Measurements from ENCODE around the gene FOXD4L6. TPM values are rescaled to one million over a fixed set of nuclear protein-coding genes. Genes with fewer than 3 reads are reported as not detected.
"Not testable (repeated sequence)": the region's sequence is repeated elsewhere in the genome, so short reads cannot be mapped to it uniquely, and the experiment has no call there.

Gene FOXD4L6
- total RNA-seq, 2 experiments from 2014 or later, result 0.29 TPM; not detected in 1

DNA sequence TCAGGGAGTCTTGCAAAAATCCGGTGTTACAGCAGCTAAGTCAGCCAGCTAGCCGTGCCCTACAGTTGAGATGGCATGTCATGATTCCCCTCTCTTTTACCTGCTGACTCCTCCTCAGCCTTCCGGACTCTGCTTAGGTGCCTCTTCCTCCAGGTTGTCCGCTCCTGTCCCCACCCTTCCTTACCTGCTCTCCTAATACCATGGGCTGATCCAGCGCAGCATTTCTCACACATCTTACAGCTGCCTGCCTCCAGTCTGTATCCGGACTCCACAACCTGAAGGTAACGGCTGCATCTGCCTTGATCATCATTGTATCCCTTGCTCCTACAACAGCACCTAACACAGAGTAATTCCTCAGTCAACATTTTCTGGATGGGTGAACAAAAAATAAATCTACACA lies 9.2 kb downstream of the FOXD4L6 start:
- H4K20me1 ChIP-seq (ENCODE audit: insufficient read depth, low read length); H3K27ac ChIP-seq (ENCODE audit: low read depth, low read length, poor library complexity, severe bottlenecking); intact Hi-C loops (cut with micrococcal nuclease; ENCODE audit: unreplicated experiment); H3K9me3 ChIP-seq (ENCODE audit: low read length); H3K36me3 ChIP-seq (ENCODE audit: insufficient read depth, low read length); H2AFZ ChIP-seq (ENCODE audit: low read length); BruUV-seq (replicated peaks); H3K9me2 ChIP-seq (ENCODE audit: insufficient read depth, low read length); H3K4me1 ChIP-seq (ENCODE audit: insufficient read depth, low read length, poor library complexity, severe bottlenecking); H3K4me3 ChIP-seq (ENCODE audit: low read depth, low read length, poor library complexity, severe bottlenecking); H3K4me2 ChIP-seq (ENCODE audit: low read length); POLR2A ChIA-PET; DNase-seq (ENCODE audit: low spot score); CTCF ChIA-PET (ENCODE audit: unreplicated experiment); H3K79me2 ChIP-seq (ENCODE audit: insufficient read depth, low read depth, low read length): not testable (repeated sequence)

DNA sequence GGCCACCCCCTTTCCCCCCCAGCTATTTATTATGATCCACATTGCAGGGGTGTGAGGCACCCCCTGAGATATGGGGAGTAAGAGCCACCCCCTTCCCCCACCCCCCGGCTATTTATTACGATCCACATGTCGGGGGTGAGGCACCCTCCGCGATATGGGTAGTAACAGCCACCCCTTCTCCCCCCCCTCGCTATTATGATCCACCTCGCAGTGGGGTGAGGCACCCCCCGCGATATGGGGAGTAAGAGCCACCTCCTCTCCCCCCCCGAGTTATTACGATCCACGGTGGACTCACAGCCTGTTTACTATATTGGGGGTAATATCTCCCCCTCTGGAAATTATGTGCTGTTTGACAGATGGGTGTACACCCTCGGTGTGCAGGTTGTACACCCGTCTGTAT lies 15.1 kb downstream of the FOXD4L6 start:
- H3K4me3 ChIP-seq (ENCODE audit: low read depth, low read length, poor library complexity, severe bottlenecking); H3K79me2 ChIP-seq (ENCODE audit: insufficient read depth, low read depth, low read length); BruUV-seq (replicated peaks); H3K4me1 ChIP-seq (ENCODE audit: insufficient read depth, low read length, poor library complexity, severe bottlenecking); H3K9me2 ChIP-seq (ENCODE audit: insufficient read depth, low read length); intact Hi-C loops (cut with micrococcal nuclease; ENCODE audit: unreplicated experiment); H3K4me2 ChIP-seq (ENCODE audit: low read length); H3K36me3 ChIP-seq (ENCODE audit: insufficient read depth, low read length); DNase-seq (ENCODE audit: low spot score); POLR2A ChIA-PET; H3K9me3 ChIP-seq (ENCODE audit: low read length); CTCF ChIA-PET (ENCODE audit: unreplicated experiment); H3K27ac ChIP-seq (ENCODE audit: low read depth, low read length, poor library complexity, severe bottlenecking); H2AFZ ChIP-seq (ENCODE audit: low read length); H4K20me1 ChIP-seq (ENCODE audit: insufficient read depth, low read length): not testable (repeated sequence)

DNA sequence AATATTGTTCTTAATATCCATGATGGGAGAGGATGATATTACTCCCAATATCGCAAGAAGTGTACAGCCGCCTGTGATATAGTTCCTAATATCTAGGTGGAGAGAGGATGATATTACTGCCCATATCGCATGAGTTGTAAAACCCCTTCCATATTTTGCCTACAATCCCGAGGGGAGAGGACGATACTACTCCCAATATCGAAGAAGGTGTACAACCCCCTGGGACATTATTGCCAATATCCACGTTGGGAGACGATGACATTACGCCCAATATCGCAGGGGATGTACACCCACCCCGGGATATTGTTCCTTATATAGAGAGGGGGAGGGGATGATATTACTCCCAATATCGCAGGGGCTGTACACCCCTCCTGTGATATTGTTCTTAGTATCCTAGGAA lies 17.1 kb downstream of the FOXD4L6 start:
- BruUV-seq (replicated peaks); H3K4me1 ChIP-seq (ENCODE audit: insufficient read depth, low read length, poor library complexity, severe bottlenecking); H3K9me2 ChIP-seq (ENCODE audit: insufficient read depth, low read length); DNase-seq (ENCODE audit: low spot score); H3K4me2 ChIP-seq (ENCODE audit: low read length); CTCF ChIA-PET (ENCODE audit: unreplicated experiment); H3K79me2 ChIP-seq (ENCODE audit: insufficient read depth, low read depth, low read length); H3K27ac ChIP-seq (ENCODE audit: low read depth, low read length, poor library complexity, severe bottlenecking); H4K20me1 ChIP-seq (ENCODE audit: insufficient read depth, low read length); H3K9me3 ChIP-seq (ENCODE audit: low read length); intact Hi-C loops (cut with micrococcal nuclease; ENCODE audit: unreplicated experiment); H3K4me3 ChIP-seq (ENCODE audit: low read depth, low read length, poor library complexity, severe bottlenecking); H3K36me3 ChIP-seq (ENCODE audit: insufficient read depth, low read length); H2AFZ ChIP-seq (ENCODE audit: low read length); POLR2A ChIA-PET: not testable (repeated sequence)

DNA sequence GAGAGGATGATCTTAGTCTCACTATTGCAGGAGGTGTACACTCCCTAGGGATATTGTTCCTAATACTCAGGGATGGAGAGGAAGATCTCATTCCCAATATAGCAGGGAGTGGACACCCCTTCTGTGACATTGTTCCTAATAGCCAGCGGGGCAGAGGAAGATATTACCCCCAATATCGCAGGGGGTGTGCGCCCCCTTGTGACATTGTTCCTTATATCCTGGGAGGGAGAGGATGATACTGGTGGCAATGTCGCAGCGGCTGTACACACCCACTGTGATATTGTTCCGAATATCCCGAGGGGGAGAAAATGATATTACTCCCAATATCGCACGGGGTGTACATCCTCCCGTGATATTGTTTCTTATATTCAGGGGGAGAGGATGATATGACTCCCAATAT lies 17.6 kb downstream of the FOXD4L6 start:
- H2AFZ ChIP-seq (ENCODE audit: low read length); H3K4me1 ChIP-seq (ENCODE audit: insufficient read depth, low read length, poor library complexity, severe bottlenecking); POLR2A ChIA-PET; DNase-seq (ENCODE audit: low spot score); intact Hi-C loops (cut with micrococcal nuclease; ENCODE audit: unreplicated experiment); H4K20me1 ChIP-seq (ENCODE audit: insufficient read depth, low read length); H3K9me2 ChIP-seq (ENCODE audit: insufficient read depth, low read length); H3K27ac ChIP-seq (ENCODE audit: low read depth, low read length, poor library complexity, severe bottlenecking); H3K36me3 ChIP-seq (ENCODE audit: insufficient read depth, low read length); H3K4me3 ChIP-seq (ENCODE audit: low read depth, low read length, poor library complexity, severe bottlenecking); H3K9me3 ChIP-seq (ENCODE audit: low read length); H3K4me2 ChIP-seq (ENCODE audit: low read length); CTCF ChIA-PET (ENCODE audit: unreplicated experiment); BruUV-seq (replicated peaks); H3K79me2 ChIP-seq (ENCODE audit: insufficient read depth, low read depth, low read length): not testable (repeated sequence)
- TF ChIP-seq, protein P1, sequence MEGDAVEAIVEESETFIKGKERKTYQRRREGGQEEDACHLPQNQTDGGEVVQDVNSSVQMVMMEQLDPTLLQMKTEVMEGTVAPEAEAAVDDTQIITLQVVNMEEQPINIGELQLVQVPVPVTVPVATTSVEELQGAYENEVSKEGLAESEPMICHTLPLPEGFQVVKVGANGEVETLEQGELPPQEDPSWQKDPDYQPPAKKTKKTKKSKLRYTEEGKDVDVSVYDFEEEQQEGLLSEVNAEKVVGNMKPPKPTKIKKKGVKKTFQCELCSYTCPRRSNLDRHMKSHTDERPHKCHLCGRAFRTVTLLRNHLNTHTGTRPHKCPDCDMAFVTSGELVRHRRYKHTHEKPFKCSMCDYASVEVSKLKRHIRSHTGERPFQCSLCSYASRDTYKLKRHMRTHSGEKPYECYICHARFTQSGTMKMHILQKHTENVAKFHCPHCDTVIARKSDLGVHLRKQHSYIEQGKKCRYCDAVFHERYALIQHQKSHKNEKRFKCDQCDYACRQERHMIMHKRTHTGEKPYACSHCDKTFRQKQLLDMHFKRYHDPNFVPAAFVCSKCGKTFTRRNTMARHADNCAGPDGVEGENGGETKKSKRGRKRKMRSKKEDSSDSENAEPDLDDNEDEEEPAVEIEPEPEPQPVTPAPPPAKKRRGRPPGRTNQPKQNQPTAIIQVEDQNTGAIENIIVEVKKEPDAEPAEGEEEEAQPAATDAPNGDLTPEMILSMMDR (conservative IDR thresholded peaks at IDR 0.05; ENCODE audit: low read length), result 0 out of 2 replicates have a peak, but pooled peaks have one; percentile 16

DNA sequence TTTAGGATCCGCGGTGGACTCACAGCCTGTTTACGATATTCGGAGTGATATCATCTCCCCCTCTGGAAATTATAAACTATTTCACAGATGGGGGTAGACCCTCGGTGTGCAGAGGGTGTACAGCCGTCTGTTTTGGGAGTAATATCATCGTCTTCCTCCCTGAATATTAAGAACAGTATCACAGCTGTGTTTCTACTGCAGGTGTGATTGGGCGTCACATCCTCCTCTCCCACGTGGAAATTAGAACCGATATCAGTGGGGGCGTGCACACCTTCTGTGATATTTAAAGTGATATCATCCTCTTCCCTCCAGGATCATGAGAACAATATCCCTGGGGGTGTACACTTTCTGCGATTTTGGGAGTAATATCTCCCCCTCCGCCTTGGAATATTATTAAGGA lies 19.2 kb downstream of the FOXD4L6 start:
- H3K9me2 ChIP-seq (ENCODE audit: insufficient read depth, low read length); intact Hi-C loops (cut with micrococcal nuclease; ENCODE audit: unreplicated experiment); DNase-seq (ENCODE audit: low spot score); H3K27ac ChIP-seq (ENCODE audit: low read depth, low read length, poor library complexity, severe bottlenecking); CTCF ChIA-PET (ENCODE audit: unreplicated experiment); H3K4me3 ChIP-seq (ENCODE audit: low read depth, low read length, poor library complexity, severe bottlenecking); H3K9me3 ChIP-seq (ENCODE audit: low read length); H3K4me2 ChIP-seq (ENCODE audit: low read length); H4K20me1 ChIP-seq (ENCODE audit: insufficient read depth, low read length); H3K79me2 ChIP-seq (ENCODE audit: insufficient read depth, low read depth, low read length); BruUV-seq (replicated peaks); H2AFZ ChIP-seq (ENCODE audit: low read length); H3K4me1 ChIP-seq (ENCODE audit: insufficient read depth, low read length, poor library complexity, severe bottlenecking); POLR2A ChIA-PET; H3K36me3 ChIP-seq (ENCODE audit: insufficient read depth, low read length): not testable (repeated sequence)

DNA sequence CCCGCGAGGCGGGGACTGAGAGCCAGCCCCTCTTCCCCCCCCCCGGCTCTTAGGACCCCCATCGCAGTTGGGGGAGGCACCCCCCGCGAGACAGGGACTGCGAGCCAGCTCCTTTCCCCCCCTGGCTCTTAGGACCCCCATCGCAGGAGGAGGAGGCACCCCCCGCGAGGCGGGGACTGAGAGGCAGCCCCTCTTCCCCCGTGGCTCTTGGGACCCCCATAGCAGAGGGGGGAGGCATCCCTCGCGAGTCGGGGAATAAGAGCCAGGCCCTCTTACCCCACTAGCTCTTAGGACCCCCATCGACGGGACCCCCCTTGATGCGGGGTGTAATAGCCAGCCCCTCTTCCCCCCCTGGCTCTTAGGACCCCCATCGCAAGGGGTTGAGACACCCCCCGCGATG lies 19.7 kb downstream of the FOXD4L6 start:
- H3K9me3 ChIP-seq (ENCODE audit: low read length); intact Hi-C loops (cut with micrococcal nuclease; ENCODE audit: unreplicated experiment); CTCF ChIA-PET (ENCODE audit: unreplicated experiment); H3K4me3 ChIP-seq (ENCODE audit: low read depth, low read length, poor library complexity, severe bottlenecking); H3K27ac ChIP-seq (ENCODE audit: low read depth, low read length, poor library complexity, severe bottlenecking); H3K36me3 ChIP-seq (ENCODE audit: insufficient read depth, low read length); BruUV-seq (replicated peaks); H3K4me1 ChIP-seq (ENCODE audit: insufficient read depth, low read length, poor library complexity, severe bottlenecking); H3K4me2 ChIP-seq (ENCODE audit: low read length); POLR2A ChIA-PET; H3K9me2 ChIP-seq (ENCODE audit: insufficient read depth, low read length); H3K79me2 ChIP-seq (ENCODE audit: insufficient read depth, low read depth, low read length); H2AFZ ChIP-seq (ENCODE audit: low read length); H4K20me1 ChIP-seq (ENCODE audit: insufficient read depth, low read length); DNase-seq (ENCODE audit: low spot score): not testable (repeated sequence)
